GM19025 (cell line): Measurements from ENCODE around the gene AHCYL2.
"Not testable (repeated sequence)": the region's sequence is repeated elsewhere in the genome, so short reads cannot be mapped to it uniquely, and the experiment has no call there.

Experiments
- ATAC-seq: cut with Tn5 transposase; IDR thresholded peaks from one replicate; pipeline ENCODE4 v1.9.1; 2021; ENCODE audit warnings: mild to moderate bottlenecking, low read depth, moderate library complexity; ENCODE audit not compliant: unreplicated experiment

AHCYL2 gene

GRCh38 chr7:129281163-129281562 lies 56.3 kb downstream of the AHCYL2 start:
- ATAC-seq: no peak

- ATAC-seq: no peak
Observed at GRCh38 chr7:129282865-129283264, 58.0 kb downstream of the AHCYL2 start.

- no peak for ATAC-seq
Observed at GRCh38 chr7:129283936-129284335, 59.1 kb downstream of the AHCYL2 start.

- ATAC-seq: no peak
Observed at GRCh38 chr7:129285111-129285510, 60.3 kb downstream of the AHCYL2 start.

- ATAC-seq: no peak
Observed at GRCh38 chr7:129292861-129293260, 68.0 kb downstream of the AHCYL2 start.

- no peak for ATAC-seq
Observed at GRCh38 chr7:129295015-129295423, 70.2 kb downstream of the AHCYL2 start.

- no peak for ATAC-seq
Observed at GRCh38 chr7:129298268-129298893, 73.6 kb downstream of the AHCYL2 start.

- no peak for ATAC-seq
Observed at GRCh38 chr7:129299889-129300288, 75.1 kb downstream of the AHCYL2 start.

GRCh38 chr7:129300299-129300698 lies 75.5 kb downstream of the AHCYL2 start:
- not testable (repeated sequence) for ATAC-seq

GRCh38 chr7:129307592-129307991 lies 82.8 kb downstream of the AHCYL2 start:
- ATAC-seq: no peak

GRCh38 chr7:129308047-129308446 lies 83.2 kb downstream of the AHCYL2 start:
- no peak for ATAC-seq

- ATAC-seq: no peak
Observed at GRCh38 chr7:129311429-129311828, 86.6 kb downstream of the AHCYL2 start.

- no peak for ATAC-seq
Observed at GRCh38 chr7:129313282-129313681, 88.5 kb downstream of the AHCYL2 start.

- no peak for ATAC-seq
Observed at GRCh38 chr7:129315960-129316359, 91.1 kb downstream of the AHCYL2 start.

GRCh38 chr7:129317450-129317849 lies 92.6 kb downstream of the AHCYL2 start:
- no peak for ATAC-seq

- ATAC-seq: no peak
Observed at GRCh38 chr7:129327076-129327475, 102.2 kb downstream of the AHCYL2 start.

- no peak for ATAC-seq
Observed at GRCh38 chr7:129332254-129333035, 107.6 kb downstream of the AHCYL2 start.

- no peak for ATAC-seq
Observed at GRCh38 chr7:129334473-129334872, 109.6 kb downstream of the AHCYL2 start.

GRCh38 chr7:129338450-129338849 lies 113.6 kb downstream of the AHCYL2 start:
- no peak for ATAC-seq

GRCh38 chr7:129341212-129341611 lies 116.4 kb downstream of the AHCYL2 start:
- no peak for ATAC-seq

GRCh38 chr7:129341816-129342806 lies 117.3 kb downstream of the AHCYL2 start:
- no peak for ATAC-seq
